HepG2 (cell line): Measurements from ENCODE around the gene COL5A1. TPM values are rescaled to one million over a fixed set of nuclear protein-coding genes. Genes with fewer than 3 reads are reported as not detected.

Source experiments
- ATAC-seq: fragments of 200-7000 bp; cut with Tn5 transposase; 3 replicates; pipeline ENCODE4 v1.9.1; 2020; ENCODE audit warnings: mild to moderate bottlenecking, moderate library complexity
- BruUV-seq: library from RNA; stranded (reverse); fragments of 400-500 nt; replicated peaks from 2 replicates; lab custom pipeline; 2021; lab: Mats Ljungman, UMichigan
- CTCF ChIA-PET: fragments of 300-600 bp; formaldehyde crosslinking; extraction: SDS; loops from one replicate; lab custom pipeline; 2021; ENCODE audit warnings: low total read pairs, inconsistent platforms, low intra/inter-chr PET ratio; lab: Yijun Ruan, JAX
- POLR2A ChIA-PET: fragments of 350-600 bp; sonication (Branson Sonifier 250); formaldehyde crosslinking; loops from one replicate; lab custom pipeline; 2020; ENCODE audit warnings: antibody characterized with exemption, inconsistent platforms; lab: Yijun Ruan, JAX
- DNase-seq: peaks from one replicate; pipeline ENCODE4 v3.0.0-alpha.2; 2015; ENCODE audit warnings: low spot score
- FAIRE-seq: peaks from 3 replicates; lab custom pipeline; 2011; peaks lifted over from hg19 to GRCh38; lab: Jason Lieb, UNC
- H2AFZ ChIP-seq: one replicate; pipeline ENCODE4 v1.6.1; 2011; ENCODE audit warnings: low read length, inconsistent platforms
- H3K27ac ChIP-seq: fragments of 300-600 bp; 3 replicates; pipeline ENCODE4 v1.8.0; 2011; ENCODE audit warnings: mixed run types, mild to moderate bottlenecking, mixed read lengths, low read length, inconsistent platforms; ENCODE audit not compliant: insufficient read depth; ENCODE audit errors: extremely low read length
- H3K27me3 ChIP-seq, 2 experiments: fragments of 200-600 bp in 1 of 2; 2 replicates in 1 of 2; 3 replicates in 1 of 2; pipeline versions ENCODE4 v1.6.0 to v1.8.0; 2011; ENCODE audit warnings: low read length in 2 of 2, mild to moderate bottlenecking in 2 of 2, moderate library complexity in 2 of 2, inconsistent platforms in 1 of 2; ENCODE audit not compliant: insufficient read depth in 2 of 2, control insufficient read depth in 1 of 2
- H3K36me3 ChIP-seq, 2 experiments: fragments of 200-600 bp in 1 of 2; replicated peaks in 1 of 2; 2 replicates in 1 of 2; 3 replicates in 1 of 2; pipeline versions ENCODE4 v1.5.1 to v1.8.0; 2011; ENCODE audit warnings: low read length in 2 of 2, inconsistent platforms in 1 of 2; ENCODE audit not compliant: insufficient read depth in 2 of 2, control insufficient read depth in 1 of 2
- H3K4me1 ChIP-seq: 2 replicates; pipeline ENCODE4 v1.5.1; 2012; ENCODE audit warnings: low read length, inconsistent platforms; ENCODE audit not compliant: insufficient read depth
- H3K4me2 ChIP-seq: 2 replicates; pipeline ENCODE4 v1.6.0; 2011; ENCODE audit warnings: low read depth, low read length, inconsistent platforms
- H3K4me3 ChIP-seq, 3 experiments: fragments of 200-600 bp in 1 of 3; sonication (generic), shearing (Covaris generic) in 1 of 3; replicated peaks in 1 of 3; 2 replicates each; pipeline ENCODE4 v1.5.1; 2011 to 2016; ENCODE audit warnings: low read length in 3 of 3, inconsistent platforms in 2 of 3, low read depth in 2 of 3, mild to moderate bottlenecking in 2 of 3, control low read depth in 1 of 3, mixed read lengths in 1 of 3; ENCODE audit not compliant: insufficient read depth in 1 of 3
- H3K79me2 ChIP-seq: one replicate; pipeline ENCODE4 v1.6.1; 2011; ENCODE audit warnings: low read length, inconsistent platforms; ENCODE audit not compliant: insufficient read depth
- H3K9ac ChIP-seq: 2 replicates; pipeline ENCODE4 v1.6.0; 2011; ENCODE audit warnings: mild to moderate bottlenecking, low read depth, low read length, inconsistent platforms; ENCODE audit not compliant: insufficient read depth
- H3K9me3 ChIP-seq: 2 replicates; pipeline ENCODE4 v1.5.1; 2012; ENCODE audit warnings: mild to moderate bottlenecking, low read length
- H4K20me1 ChIP-seq: 2 replicates; pipeline ENCODE4 v1.6.0; 2011; ENCODE audit warnings: inconsistent platforms, mild to moderate bottlenecking, low read length, moderate library complexity; ENCODE audit not compliant: insufficient read depth
- NONO ChIP-seq, 2 experiments: fragments of 450-650 bp in 1 of 2; sonication (generic) in 1 of 2; formaldehyde crosslinking in 1 of 2; IDR thresholded peaks in 1 of 2; conservative IDR thresholded peaks in 1 of 2; 2 replicates each; pipeline versions ENCODE4 v1.6.1 to v1.8.0; 2017 to 2022; ENCODE audit warnings: mild to moderate bottlenecking in 1 of 2, missing genetic modification reagents in 1 of 2, moderate library complexity in 1 of 2
- PCBP2 ChIP-seq: fragments of 200-400 bp; formaldehyde crosslinking; optimal IDR thresholded peaks from 2 replicates; pipeline ENCODE3; 2018; ENCODE audit warnings: low read length, low read depth; ENCODE audit not compliant: poor library complexity, severe bottlenecking
- RARA ChIP-seq: IDR thresholded peaks from 2 replicates; pipeline ENCODE4 v1.6.1; 2016; ENCODE audit warnings: missing genetic modification reagents, missing compliant biosample characterization
- RBM39 ChIP-seq: fragments of 200-400 bp; formaldehyde crosslinking; IDR thresholded peaks from one replicate; pipeline ENCODE4 v1.6.1; 2018; ENCODE audit warnings: antibody characterized with exemption, mild to moderate bottlenecking, low read depth, low read length; ENCODE audit not compliant: poor library complexity, severe bottlenecking
- SAFB2 ChIP-seq: sonication (generic); formaldehyde crosslinking; IDR thresholded peaks from 2 replicates; pipeline ENCODE4 v1.5.1; 2020; ENCODE audit warnings: missing genetic modification reagents, low read depth, mild to moderate bottlenecking, borderline replicate concordance
- SP4 ChIP-seq: sonication (generic); formaldehyde crosslinking; IDR thresholded peaks from 2 replicates; pipeline ENCODE4 v1.8.1; 2023; ENCODE audit warnings: mild to moderate bottlenecking, missing genetic modification reagents
- ZNF33A ChIP-seq: sonication (generic); formaldehyde crosslinking; IDR thresholded peaks from 2 replicates; pipeline ENCODE4 v1.5.1; 2020; ENCODE audit warnings: missing genetic modification reagents, mild to moderate bottlenecking, moderate library complexity, borderline replicate concordance
- ZNF776 ChIP-seq: sonication (generic); formaldehyde crosslinking; IDR thresholded peaks from 2 replicates; pipeline ENCODE4 v1.4.0; 2020; ENCODE audit warnings: mild to moderate bottlenecking, missing genetic modification reagents
- ZSCAN22 ChIP-seq: sonication (generic); formaldehyde crosslinking; IDR thresholded peaks from 2 replicates; pipeline ENCODE4 v1.4.0; 2020; ENCODE audit warnings: mild to moderate bottlenecking, missing genetic modification reagents
- WGBS: methylation state at CpG from one replicate; pipeline ENCODE4 v1.1.6; 2017; ENCODE audit warnings: low lambda C conversion rate; 5-methylcytosine and 5-hydroxymethylcytosine counted together
- in situ Hi-C: cut with HindIII; loops from 2 replicates; pipeline ENCODE4 v1.10.0; 2017; ENCODE audit warnings: low pct_unique_long_range_greater_than_20kb; ENCODE audit not compliant: extremely low pct_ligation_motif_present
- intact Hi-C: fragments of 100-400 bp; cut with micrococcal nuclease; formaldehyde crosslinking; loops from one replicate; pipeline ENCODE4 v1.10.0; 2022; ENCODE audit not compliant: unreplicated experiment
- polyA plus RNA-seq, 8 experiments: library from polyadenylated mRNA; depleted of rRNA in 3 of 8; stranded (reverse) in 7 of 8; unstranded in 1 of 8; fragments of >200 nt; fragmentation: Illumina TruSeq in 4 of 8; extraction: Trizol in 4 of 8; gene quantifications; 2 replicates each; pipeline versions ENCODE4 v1.2.1 to v1.2.3, GENCODE V29; 2011 to 2016; ENCODE audit warnings: low read depth in 4 of 8, missing spikeins in 1 of 8, mixed read lengths in 1 of 8; ENCODE audit not compliant: insufficient read depth in 1 of 8
- total RNA-seq, 5 experiments: library from RNA; depleted of rRNA; stranded (reverse); fragments of >200 nt; fragmentation: Illumina TruSeq; extraction: Trizol; gene quantifications; 2 replicates each; pipeline ENCODE4 v1.2.3, GENCODE V29; 2016; ENCODE audit warnings: low read depth in 1 of 5
- TF ChIP-seq, protein P1 (sequence below): sonication (generic); formaldehyde crosslinking; IDR thresholded peaks from 2 replicates; pipeline ENCODE4 v1.4.0; 2020; ENCODE audit warnings: missing genetic modification reagents
- TF ChIP-seq, protein P2 (sequence below): sonication (generic); formaldehyde crosslinking; IDR thresholded peaks from 2 replicates; pipeline ENCODE4 v1.8.0; 2022; ENCODE audit warnings: missing genetic modification reagents, mild to moderate bottlenecking, moderate library complexity, borderline replicate concordance
- TF ChIP-seq, protein P3 (sequence below): sonication (generic); formaldehyde crosslinking; IDR thresholded peaks from 2 replicates; pipeline ENCODE4 v1.5.0; 2020; ENCODE audit warnings: mild to moderate bottlenecking, missing genetic modification reagents, borderline replicate concordance
- TF ChIP-seq, protein P4 (sequence below): sonication (generic); formaldehyde crosslinking; IDR thresholded peaks from 2 replicates; pipeline ENCODE4 v1.4.0; 2020; ENCODE audit warnings: missing genetic modification reagents

COL5A1 gene
- total and polyA plus RNA-seq, 2 of the 13 experiments (the other 11 are each of a cell fraction or from before 2014, with no cell fraction given): not detected

DNA sequence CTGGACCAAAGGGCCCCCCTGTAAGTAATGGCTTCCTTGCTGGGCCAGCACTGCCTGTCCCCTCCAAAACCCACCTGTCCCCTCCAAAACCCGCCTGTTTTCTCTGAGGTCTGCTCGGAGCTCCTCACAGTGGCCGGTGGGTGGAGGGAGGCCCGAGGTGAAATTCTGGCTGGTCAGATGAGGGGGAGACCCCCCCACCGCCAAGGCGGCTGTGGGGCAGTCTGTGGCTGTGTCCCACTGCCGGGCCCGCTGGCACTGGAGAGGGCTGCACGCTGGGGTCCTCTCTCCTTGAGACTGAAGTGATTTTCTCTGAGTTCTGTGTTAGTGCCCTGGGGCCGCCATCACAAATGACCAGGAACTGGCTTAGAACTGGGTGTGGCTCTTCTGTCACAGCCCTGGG is 155.3 kb downstream of the COL5A1 start:
- H3K79me2 ChIP-seq: no peaks in the 10 kb centered on the region
- no peak overlapping the region for H3K27ac ChIP-seq
- in situ Hi-C loops (no loop called here), intact Hi-C loops (no loop called here)
- FAIRE-seq (no peak), DNase-seq (no peak), ATAC-seq (no peak)
- H3K4me3 ChIP-seq: no peak overlapping the region
- H3K36me3 ChIP-seq: no peaks in the 10 kb centered on the region
- no peaks in the 10 kb centered on the region for H4K20me1 ChIP-seq
- H2AFZ ChIP-seq: no peak overlapping the region
- peaks cover 7 to 64% of the 10 kb centered on the region in 2 experiments; a peak in 4 of 5 replicates for H3K27me3 ChIP-seq
- no peaks in the 10 kb centered on the region for H3K9me3 ChIP-seq
- ChIA-PET POLR2A (no interaction called here), CTCF (no interaction called here)
- no peak overlapping the region for H3K9ac ChIP-seq
- H3K4me2 ChIP-seq: no peak overlapping the region
- no TSS peak for BruUV-seq
- no CpG with 5 or more reads among the region's 10 CpGs for WGBS
- H3K4me1 ChIP-seq: no peaks in the 10 kb centered on the region
- TF ChIP-seq PCBP2 (no peak), ZNF33A (CRISPR knock-in tag) (no peak), SAFB2 (no peak), ZSCAN22 (CRISPR knock-in tag) (no peak), SP4 (CRISPR knock-in tag) (no peak), NONO (IDR thresholded peaks at IDR 0.05) (no peak), NONO (CRISPR knock-in tag; conservative IDR thresholded peaks at IDR 0.05) (no peak), ZNF776 (no peak), RBM39 (no peak), RARA (CRISPR knock-in tag) (no peak)
- TF ChIP-seq, protein P1, sequence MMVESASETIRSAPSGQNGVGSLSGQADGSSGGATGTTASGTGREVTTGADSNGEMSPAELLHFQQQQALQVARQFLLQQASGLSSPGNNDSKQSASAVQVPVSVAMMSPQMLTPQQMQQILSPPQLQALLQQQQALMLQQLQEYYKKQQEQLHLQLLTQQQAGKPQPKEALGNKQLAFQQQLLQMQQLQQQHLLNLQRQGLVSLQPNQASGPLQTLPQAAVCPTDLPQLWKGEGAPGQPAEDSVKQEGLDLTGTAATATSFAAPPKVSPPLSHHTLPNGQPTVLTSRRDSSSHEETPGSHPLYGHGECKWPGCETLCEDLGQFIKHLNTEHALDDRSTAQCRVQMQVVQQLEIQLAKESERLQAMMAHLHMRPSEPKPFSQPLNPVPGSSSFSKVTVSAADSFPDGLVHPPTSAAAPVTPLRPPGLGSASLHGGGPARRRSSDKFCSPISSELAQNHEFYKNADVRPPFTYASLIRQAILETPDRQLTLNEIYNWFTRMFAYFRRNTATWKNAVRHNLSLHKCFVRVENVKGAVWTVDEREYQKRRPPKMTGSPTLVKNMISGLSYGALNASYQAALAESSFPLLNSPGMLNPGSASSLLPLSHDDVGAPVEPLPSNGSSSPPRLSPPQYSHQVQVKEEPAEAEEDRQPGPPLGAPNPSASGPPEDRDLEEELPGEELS (CRISPR knock-in tag): no peak
- TF ChIP-seq, protein P2, sequence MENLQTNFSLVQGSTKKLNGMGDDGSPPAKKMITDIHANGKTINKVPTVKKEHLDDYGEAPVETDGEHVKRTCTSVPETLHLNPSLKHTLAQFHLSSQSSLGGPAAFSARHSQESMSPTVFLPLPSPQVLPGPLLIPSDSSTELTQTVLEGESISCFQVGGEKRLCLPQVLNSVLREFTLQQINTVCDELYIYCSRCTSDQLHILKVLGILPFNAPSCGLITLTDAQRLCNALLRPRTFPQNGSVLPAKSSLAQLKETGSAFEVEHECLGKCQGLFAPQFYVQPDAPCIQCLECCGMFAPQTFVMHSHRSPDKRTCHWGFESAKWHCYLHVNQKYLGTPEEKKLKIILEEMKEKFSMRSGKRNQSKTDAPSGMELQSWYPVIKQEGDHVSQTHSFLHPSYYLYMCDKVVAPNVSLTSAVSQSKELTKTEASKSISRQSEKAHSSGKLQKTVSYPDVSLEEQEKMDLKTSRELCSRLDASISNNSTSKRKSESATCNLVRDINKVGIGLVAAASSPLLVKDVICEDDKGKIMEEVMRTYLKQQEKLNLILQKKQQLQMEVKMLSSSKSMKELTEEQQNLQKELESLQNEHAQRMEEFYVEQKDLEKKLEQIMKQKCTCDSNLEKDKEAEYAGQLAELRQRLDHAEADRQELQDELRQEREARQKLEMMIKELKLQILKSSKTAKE (CRISPR knock-in tag): no peak
- TF ChIP-seq, protein P3, sequence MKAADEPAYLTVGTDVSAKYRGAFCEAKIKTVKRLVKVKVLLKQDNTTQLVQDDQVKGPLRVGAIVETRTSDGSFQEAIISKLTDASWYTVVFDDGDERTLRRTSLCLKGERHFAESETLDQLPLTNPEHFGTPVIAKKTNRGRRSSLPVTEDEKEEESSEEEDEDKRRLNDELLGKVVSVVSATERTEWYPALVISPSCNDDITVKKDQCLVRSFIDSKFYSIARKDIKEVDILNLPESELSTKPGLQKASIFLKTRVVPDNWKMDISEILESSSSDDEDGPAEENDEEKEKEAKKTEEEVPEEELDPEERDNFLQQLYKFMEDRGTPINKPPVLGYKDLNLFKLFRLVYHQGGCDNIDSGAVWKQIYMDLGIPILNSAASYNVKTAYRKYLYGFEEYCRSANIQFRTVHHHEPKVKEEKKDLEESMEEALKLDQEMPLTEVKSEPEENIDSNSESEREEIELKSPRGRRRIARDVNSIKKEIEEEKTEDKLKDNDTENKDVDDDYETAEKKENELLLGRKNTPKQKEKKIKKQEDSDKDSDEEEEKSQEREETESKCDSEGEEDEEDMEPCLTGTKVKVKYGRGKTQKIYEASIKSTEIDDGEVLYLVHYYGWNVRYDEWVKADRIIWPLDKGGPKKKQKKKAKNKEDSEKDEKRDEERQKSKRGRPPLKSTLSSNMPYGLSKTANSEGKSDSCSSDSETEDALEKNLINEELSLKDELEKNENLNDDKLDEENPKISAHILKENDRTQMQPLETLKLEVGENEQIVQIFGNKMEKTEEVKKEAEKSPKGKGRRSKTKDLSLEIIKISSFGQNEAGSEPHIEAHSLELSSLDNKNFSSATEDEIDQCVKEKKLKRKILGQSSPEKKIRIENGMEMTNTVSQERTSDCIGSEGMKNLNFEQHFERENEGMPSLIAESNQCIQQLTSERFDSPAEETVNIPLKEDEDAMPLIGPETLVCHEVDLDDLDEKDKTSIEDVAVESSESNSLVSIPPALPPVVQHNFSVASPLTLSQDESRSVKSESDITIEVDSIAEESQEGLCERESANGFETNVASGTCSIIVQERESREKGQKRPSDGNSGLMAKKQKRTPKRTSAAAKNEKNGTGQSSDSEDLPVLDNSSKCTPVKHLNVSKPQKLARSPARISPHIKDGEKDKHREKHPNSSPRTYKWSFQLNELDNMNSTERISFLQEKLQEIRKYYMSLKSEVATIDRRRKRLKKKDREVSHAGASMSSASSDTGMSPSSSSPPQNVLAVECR (CRISPR knock-in tag): no peak
- TF ChIP-seq, protein P4, sequence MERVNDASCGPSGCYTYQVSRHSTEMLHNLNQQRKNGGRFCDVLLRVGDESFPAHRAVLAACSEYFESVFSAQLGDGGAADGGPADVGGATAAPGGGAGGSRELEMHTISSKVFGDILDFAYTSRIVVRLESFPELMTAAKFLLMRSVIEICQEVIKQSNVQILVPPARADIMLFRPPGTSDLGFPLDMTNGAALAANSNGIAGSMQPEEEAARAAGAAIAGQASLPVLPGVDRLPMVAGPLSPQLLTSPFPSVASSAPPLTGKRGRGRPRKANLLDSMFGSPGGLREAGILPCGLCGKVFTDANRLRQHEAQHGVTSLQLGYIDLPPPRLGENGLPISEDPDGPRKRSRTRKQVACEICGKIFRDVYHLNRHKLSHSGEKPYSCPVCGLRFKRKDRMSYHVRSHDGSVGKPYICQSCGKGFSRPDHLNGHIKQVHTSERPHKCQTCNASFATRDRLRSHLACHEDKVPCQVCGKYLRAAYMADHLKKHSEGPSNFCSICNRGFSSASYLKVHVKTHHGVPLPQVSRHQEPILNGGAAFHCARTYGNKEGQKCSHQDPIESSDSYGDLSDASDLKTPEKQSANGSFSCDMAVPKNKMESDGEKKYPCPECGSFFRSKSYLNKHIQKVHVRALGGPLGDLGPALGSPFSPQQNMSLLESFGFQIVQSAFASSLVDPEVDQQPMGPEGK (CRISPR knock-in tag): no peak
